MM.1S (cell line): Measurements from ENCODE around the gene SERPINB6.

Experiments
- CTCF ChIP-seq: fragments of 300-600 bp; sonication (generic); IDR thresholded peaks from 2 replicates; pipeline ENCODE4 v1.5.1; 2016; ENCODE audit warnings: antibody characterized with exemption, low read length, mixed read lengths
- EZH2 ChIP-seq: fragments of 300-600 bp; sonication (generic); optimal IDR thresholded peaks from 2 replicates; pipeline ENCODE3; 2017; ENCODE audit warnings: low read depth, mild to moderate bottlenecking, antibody characterized with exemption, low read length, mixed read lengths

GRCh38 chr6:2959909-2960719 is 11.3 kb downstream of the SERPINB6 start:
- TF ChIP-seq CTCF: no peak
- TF ChIP-seq EZH2: no peak
